SK-N-SH (cell line): ENCODE data around the gene ABCE1. TPM values are rescaled to one million over a fixed set of nuclear protein-coding genes. Genes with fewer than 3 reads are reported as not detected.

Source experiments
- CTCF ChIA-PET: fragments of 300-600, 350-600 bp; formaldehyde crosslinking; extraction: SDS; loops from one replicate; lab custom pipeline; 2021; lab: Yijun Ruan, JAX
- POLR2A ChIA-PET: fragments of 350-600 bp; sonication (Branson Sonifier 250); formaldehyde crosslinking; extraction: SDS; loops from one replicate; lab custom pipeline; 2020; ENCODE audit warnings: antibody characterized with exemption, inconsistent platforms; lab: Yijun Ruan, JAX
- DNase-seq: peaks from one replicate; pipeline ENCODE4 v3.0.0; 2012
- H2AFZ ChIP-seq: fragments of 200-600 bp; sonication (generic); 2 replicates; pipeline ENCODE4 v1.8.1; 2016; ENCODE audit warnings: antibody characterized with exemption, mild to moderate bottlenecking, low read depth
- H3F3A ChIP-seq: fragments of 200-600 bp; sonication (generic); replicated peaks from 2 replicates; pipeline ENCODE3; 2016; ENCODE audit warnings: antibody characterized with exemption, mild to moderate bottlenecking; ENCODE audit not compliant: insufficient read depth
- H3K27ac ChIP-seq, 2 experiments: fragments of 200-500 bp in 1 of 2; fragments of 200-600 bp in 1 of 2; sonication (Bioruptor generic) in 1 of 2; sonication (generic), shearing (Covaris generic) in 1 of 2; 2 replicates each; pipeline versions ENCODE4 v1.5.1 to v1.6.1; 2014 to 2016; ENCODE audit warnings: low read depth in 2 of 2, inconsistent platforms in 1 of 2, low read length in 1 of 2, mild to moderate bottlenecking in 1 of 2, mixed read lengths in 1 of 2
- H3K27me3 ChIP-seq: fragments of 200-600 bp; sonication (generic), shearing (Covaris generic); 2 replicates; pipeline ENCODE4 v1.6.1; 2016; ENCODE audit warnings: mixed run types; ENCODE audit not compliant: insufficient read depth
- H3K36me3 ChIP-seq, 2 experiments: fragments of 200-500 bp in 1 of 2; fragments of 200-600 bp in 1 of 2; sonication (Bioruptor generic) in 1 of 2; sonication (generic) in 1 of 2; replicated peaks in 1 of 2; 2 replicates each; pipeline versions ENCODE3 to v1.5.1; 2014 to 2016; ENCODE audit warnings: low read length in 1 of 2, mild to moderate bottlenecking in 1 of 2; ENCODE audit not compliant: insufficient read depth in 2 of 2, control insufficient read depth in 1 of 2
- H3K4me1 ChIP-seq, 2 experiments: fragments of 200-500 bp in 1 of 2; fragments of 200-600 bp in 1 of 2; sonication (Bioruptor generic) in 1 of 2; sonication (generic), shearing (Covaris generic) in 1 of 2; 2 replicates each; pipeline versions ENCODE4 v1.5.1 to v1.6.1; 2014 to 2016; ENCODE audit warnings: low read depth in 1 of 2, low read length in 1 of 2, mixed run types in 1 of 2; ENCODE audit not compliant: insufficient read depth in 2 of 2, control insufficient read depth in 1 of 2
- H3K4me2 ChIP-seq: fragments of 200-600 bp; sonication (generic), shearing (Covaris generic); 2 replicates; pipeline ENCODE4 v1.6.1; 2017; ENCODE audit warnings: mixed run types
- H3K4me3 ChIP-seq, 2 experiments: fragments of 200-500 bp in 1 of 2; fragments of 200-600 bp in 1 of 2; sonication (Bioruptor generic) in 1 of 2; sonication (generic), shearing (Covaris generic) in 1 of 2; 2 replicates each; pipeline versions ENCODE4 v1.5.1 to v1.8.1; 2014 to 2016; ENCODE audit warnings: low read depth in 2 of 2, inconsistent platforms in 1 of 2, low read length in 1 of 2, mild to moderate bottlenecking in 1 of 2, mixed read lengths in 1 of 2, moderate library complexity in 1 of 2
- H3K79me2 ChIP-seq: fragments of 200-600 bp; sonication (generic); 2 replicates; pipeline ENCODE4 v1.8.1; 2017; ENCODE audit warnings: mild to moderate bottlenecking; ENCODE audit not compliant: insufficient read depth
- H3K9ac ChIP-seq: fragments of 200-600 bp; sonication (generic); 2 replicates; pipeline ENCODE4 v1.6.1; 2017; ENCODE audit warnings: mixed run types
- H3K9me2 ChIP-seq: fragments of 200-600 bp; sonication (generic); 2 replicates; pipeline ENCODE4 v1.6.1; 2017; ENCODE audit warnings: mixed run types
- H3K9me3 ChIP-seq: fragments of 200-600 bp; sonication (generic); 2 replicates; pipeline ENCODE4 v1.6.1; 2017; ENCODE audit warnings: mixed run types, mild to moderate bottlenecking, moderate library complexity
- H4K20me1 ChIP-seq: fragments of 200-600 bp; sonication (generic); 2 replicates; pipeline ENCODE4 v1.6.1; 2017; ENCODE audit warnings: mild to moderate bottlenecking, mixed run types; ENCODE audit not compliant: insufficient read depth
- ELF1 ChIP-seq: IDR thresholded peaks from 2 replicates; pipeline ENCODE4 v1.4.0; 2012
- EP300 ChIP-seq, 2 experiments: IDR thresholded peaks; 2 replicates each; pipeline versions ENCODE4 v1.4.0 to v1.6.1; 2012; ENCODE audit warnings: borderline replicate concordance in 1 of 2, low read depth in 1 of 2, low read length in 1 of 2
- FOXJ3 ChIP-seq: sonication (generic); formaldehyde crosslinking; IDR thresholded peaks from 2 replicates; pipeline ENCODE4 v1.5.1; 2020; ENCODE audit warnings: mild to moderate bottlenecking, missing genetic modification reagents
- FOXM1 ChIP-seq: IDR thresholded peaks from 2 replicates; pipeline ENCODE4 v1.4.0; 2012; ENCODE audit warnings: low read depth, mild to moderate bottlenecking
- GATA2 ChIP-seq: sonication (generic); formaldehyde crosslinking; IDR thresholded peaks from 2 replicates; pipeline ENCODE4 v1.5.0; 2020; ENCODE audit warnings: mild to moderate bottlenecking, missing genetic modification reagents
- JUND ChIP-seq: IDR thresholded peaks from 2 replicates; pipeline ENCODE4 v1.4.0; 2012
- MAX ChIP-seq: IDR thresholded peaks from 2 replicates; pipeline ENCODE4 v1.4.0; 2012; ENCODE audit warnings: low read depth
- MEF2A ChIP-seq: IDR thresholded peaks from 2 replicates; pipeline ENCODE4 v1.4.0; 2012; ENCODE audit warnings: low read depth, borderline replicate concordance
- MXI1 ChIP-seq: IDR thresholded peaks from 2 replicates; pipeline ENCODE4 v1.6.1; 2012; ENCODE audit warnings: mild to moderate bottlenecking, low read depth, low read length, improper control_type of control experiment
- NFIC ChIP-seq: IDR thresholded peaks from 2 replicates; pipeline ENCODE4 v1.4.0; 2012; ENCODE audit warnings: borderline replicate concordance
- PBX3 ChIP-seq: IDR thresholded peaks from 2 replicates; pipeline ENCODE4; 2012
- POLR2AphosphoS5 ChIP-seq: IDR thresholded peaks from 2 replicates; pipeline ENCODE4 v1.6.1; 2012; ENCODE audit warnings: low read depth, low read length
- RFX5 ChIP-seq: IDR thresholded peaks from 2 replicates; pipeline ENCODE4 v1.6.1; 2012; ENCODE audit warnings: mild to moderate bottlenecking, improper control_type of control experiment, low read length
- TAF1 ChIP-seq: IDR thresholded peaks from 2 replicates; pipeline ENCODE4 v1.6.1; 2012; ENCODE audit warnings: low read depth, mild to moderate bottlenecking, low read length, moderate library complexity, borderline replicate concordance
- TEAD4 ChIP-seq: IDR thresholded peaks from 2 replicates; pipeline ENCODE4 v1.4.0; 2012; ENCODE audit warnings: mild to moderate bottlenecking, borderline replicate concordance; ENCODE audit not compliant: insufficient read depth
- USF2 ChIP-seq: fragments of 150-350 bp; IDR thresholded peaks from 2 replicates; pipeline ENCODE4 v1.6.1; 2017; ENCODE audit warnings: antibody characterized with exemption, low read length, low read depth, borderline replicate concordance
- YY1 ChIP-seq: IDR thresholded peaks from 2 replicates; pipeline ENCODE4 v1.4.0; 2012; ENCODE audit warnings: low read depth, mild to moderate bottlenecking
- WGBS: methylation state at CpG from one replicate; pipeline ENCODE4 v1.1.6; 2017; ENCODE audit warnings: low lambda C conversion rate; 5-methylcytosine and 5-hydroxymethylcytosine counted together
- polyA plus RNA-seq, 3 experiments: library from polyadenylated mRNA; depleted of rRNA; stranded (reverse); fragments of >200 nt; gene quantifications; 2 replicates each; pipeline ENCODE4 v1.2.3, GENCODE V29; 2012
- TF ChIP-seq, protein P1 (sequence below): fragments of 150-350 bp; IDR thresholded peaks from 2 replicates; pipeline ENCODE4 v1.6.1; 2016; ENCODE audit warnings: mild to moderate bottlenecking, low read depth, low read length
- TF ChIP-seq, protein P2 (sequence below): fragments of 200-600 bp; sonication (generic); IDR thresholded peaks from 2 replicates; pipeline ENCODE4 v1.6.1; 2017; ENCODE audit warnings: antibody characterized with exemption, mild to moderate bottlenecking, moderate library complexity
- TF ChIP-seq, protein P3 (sequence below): IDR thresholded peaks from 2 replicates; pipeline ENCODE4 v1.6.1; 2012; ENCODE audit warnings: mild to moderate bottlenecking, low read depth, low read length, moderate library complexity

ABCE1 gene
- polyA plus RNA-seq, 1 of the 3 experiments (the other 2 are of a cell fraction) = 48.3 TPM

DNA sequence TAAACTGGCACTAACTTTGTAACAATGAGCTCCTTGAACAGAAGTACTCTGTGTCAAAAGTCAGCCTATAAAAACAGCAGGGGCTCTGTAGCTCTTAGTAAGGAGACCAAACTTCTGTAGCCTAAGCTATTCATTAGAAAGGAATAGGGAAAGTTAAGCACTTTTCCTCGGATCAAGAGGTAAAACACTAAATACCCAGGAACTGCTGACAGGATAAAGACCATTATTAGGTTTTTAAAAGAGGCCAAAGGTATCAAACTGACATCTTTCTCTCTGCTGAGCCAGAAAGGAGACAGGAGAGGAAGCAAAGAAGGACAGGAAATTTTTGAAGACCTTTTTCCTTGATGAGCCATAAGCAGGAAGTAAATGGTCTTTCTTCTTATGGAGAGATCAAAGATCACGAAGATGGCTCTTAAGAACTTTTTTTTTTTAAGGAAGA lies 32.0 kb upstream of the ABCE1 start:
- H3K4me2 ChIP-seq = no peak overlapping the region

More for the DNA sequence above, 32.0 kb upstream of the ABCE1 start:
- H3K79me2 ChIP-seq = peaks cover 14% of the 10 kb centered on the region
- H3K4me3 ChIP-seq = no peak overlapping the region
- no peaks in the 10 kb centered on the region for H3K9me2 ChIP-seq
- H3K36me3 ChIP-seq = peaks cover 19 to 23% of the 10 kb centered on the region in 2 experiments
- H3K27ac ChIP-seq = no peak overlapping the region
- ChIA-PET POLR2A (no interaction called here), CTCF (no interaction called here)
- WGBS = 88% methylated on average over 2 of the region's 2 CpGs
- H4K20me1 ChIP-seq = no peaks in the 10 kb centered on the region
- peaks cover 2% of the 10 kb centered on the region for H3F3A ChIP-seq
- H3K9ac ChIP-seq = no peak overlapping the region
- DNase-seq = no peak
- no peak overlapping the region for H2AFZ ChIP-seq
- no peak for TF ChIP-seq MAX
- TF ChIP-seq TAF1 = no peak
- TF ChIP-seq ELF1 = no peak
- no peak for TF ChIP-seq NFIC
- no peak for TF ChIP-seq RFX5
- TF ChIP-seq YY1 = no peak
- TF ChIP-seq MEF2A = no peak
- no peak for TF ChIP-seq FOXJ3 (CRISPR knock-in tag)
- TF ChIP-seq EP300 (IDR thresholded peaks at IDR 0.05; ENCODE audit: borderline replicate concordance in 1 of 2, low read depth in 1 of 2, low read length in 1 of 2) = no peak
- TF ChIP-seq, protein P1, sequence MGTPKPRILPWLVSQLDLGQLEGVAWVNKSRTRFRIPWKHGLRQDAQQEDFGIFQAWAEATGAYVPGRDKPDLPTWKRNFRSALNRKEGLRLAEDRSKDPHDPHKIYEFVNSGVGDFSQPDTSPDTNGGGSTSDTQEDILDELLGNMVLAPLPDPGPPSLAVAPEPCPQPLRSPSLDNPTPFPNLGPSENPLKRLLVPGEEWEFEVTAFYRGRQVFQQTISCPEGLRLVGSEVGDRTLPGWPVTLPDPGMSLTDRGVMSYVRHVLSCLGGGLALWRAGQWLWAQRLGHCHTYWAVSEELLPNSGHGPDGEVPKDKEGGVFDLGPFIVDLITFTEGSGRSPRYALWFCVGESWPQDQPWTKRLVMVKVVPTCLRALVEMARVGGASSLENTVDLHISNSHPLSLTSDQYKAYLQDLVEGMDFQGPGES = no peak
- no peak for TF ChIP-seq USF2
- TF ChIP-seq, protein P2, sequence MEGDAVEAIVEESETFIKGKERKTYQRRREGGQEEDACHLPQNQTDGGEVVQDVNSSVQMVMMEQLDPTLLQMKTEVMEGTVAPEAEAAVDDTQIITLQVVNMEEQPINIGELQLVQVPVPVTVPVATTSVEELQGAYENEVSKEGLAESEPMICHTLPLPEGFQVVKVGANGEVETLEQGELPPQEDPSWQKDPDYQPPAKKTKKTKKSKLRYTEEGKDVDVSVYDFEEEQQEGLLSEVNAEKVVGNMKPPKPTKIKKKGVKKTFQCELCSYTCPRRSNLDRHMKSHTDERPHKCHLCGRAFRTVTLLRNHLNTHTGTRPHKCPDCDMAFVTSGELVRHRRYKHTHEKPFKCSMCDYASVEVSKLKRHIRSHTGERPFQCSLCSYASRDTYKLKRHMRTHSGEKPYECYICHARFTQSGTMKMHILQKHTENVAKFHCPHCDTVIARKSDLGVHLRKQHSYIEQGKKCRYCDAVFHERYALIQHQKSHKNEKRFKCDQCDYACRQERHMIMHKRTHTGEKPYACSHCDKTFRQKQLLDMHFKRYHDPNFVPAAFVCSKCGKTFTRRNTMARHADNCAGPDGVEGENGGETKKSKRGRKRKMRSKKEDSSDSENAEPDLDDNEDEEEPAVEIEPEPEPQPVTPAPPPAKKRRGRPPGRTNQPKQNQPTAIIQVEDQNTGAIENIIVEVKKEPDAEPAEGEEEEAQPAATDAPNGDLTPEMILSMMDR = no peak
- no peak for TF ChIP-seq FOXM1
- TF ChIP-seq GATA2 (CRISPR knock-in tag) = no peak
- TF ChIP-seq, protein P3, sequence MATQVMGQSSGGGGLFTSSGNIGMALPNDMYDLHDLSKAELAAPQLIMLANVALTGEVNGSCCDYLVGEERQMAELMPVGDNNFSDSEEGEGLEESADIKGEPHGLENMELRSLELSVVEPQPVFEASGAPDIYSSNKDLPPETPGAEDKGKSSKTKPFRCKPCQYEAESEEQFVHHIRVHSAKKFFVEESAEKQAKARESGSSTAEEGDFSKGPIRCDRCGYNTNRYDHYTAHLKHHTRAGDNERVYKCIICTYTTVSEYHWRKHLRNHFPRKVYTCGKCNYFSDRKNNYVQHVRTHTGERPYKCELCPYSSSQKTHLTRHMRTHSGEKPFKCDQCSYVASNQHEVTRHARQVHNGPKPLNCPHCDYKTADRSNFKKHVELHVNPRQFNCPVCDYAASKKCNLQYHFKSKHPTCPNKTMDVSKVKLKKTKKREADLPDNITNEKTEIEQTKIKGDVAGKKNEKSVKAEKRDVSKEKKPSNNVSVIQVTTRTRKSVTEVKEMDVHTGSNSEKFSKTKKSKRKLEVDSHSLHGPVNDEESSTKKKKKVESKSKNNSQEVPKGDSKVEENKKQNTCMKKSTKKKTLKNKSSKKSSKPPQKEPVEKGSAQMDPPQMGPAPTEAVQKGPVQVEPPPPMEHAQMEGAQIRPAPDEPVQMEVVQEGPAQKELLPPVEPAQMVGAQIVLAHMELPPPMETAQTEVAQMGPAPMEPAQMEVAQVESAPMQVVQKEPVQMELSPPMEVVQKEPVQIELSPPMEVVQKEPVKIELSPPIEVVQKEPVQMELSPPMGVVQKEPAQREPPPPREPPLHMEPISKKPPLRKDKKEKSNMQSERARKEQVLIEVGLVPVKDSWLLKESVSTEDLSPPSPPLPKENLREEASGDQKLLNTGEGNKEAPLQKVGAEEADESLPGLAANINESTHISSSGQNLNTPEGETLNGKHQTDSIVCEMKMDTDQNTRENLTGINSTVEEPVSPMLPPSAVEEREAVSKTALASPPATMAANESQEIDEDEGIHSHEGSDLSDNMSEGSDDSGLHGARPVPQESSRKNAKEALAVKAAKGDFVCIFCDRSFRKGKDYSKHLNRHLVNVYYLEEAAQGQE = no peak
- TF ChIP-seq JUND = no peak
- TF ChIP-seq MXI1 = no peak
- TF ChIP-seq TEAD4 = no peak
- TF ChIP-seq POLR2AphosphoS5 = no peak
- no peak for TF ChIP-seq PBX3
- H3K4me1 ChIP-seq = peaks cover 0 to 12% of the 10 kb centered on the region in 2 experiments; a peak in 2 of 4 replicates
- H3K27me3 ChIP-seq = no peaks in the 10 kb centered on the region
- no peaks in the 10 kb centered on the region for H3K9me3 ChIP-seq
